ENCODE measurements around the gene ABHD8.
"Not testable (repeated sequence)": the region's sequence is repeated elsewhere in the genome, so short reads cannot be mapped to it uniquely, and the experiment has no call there.

Gene ABHD8

GRCh38 chr19:17289489-17289888 is 13.7 kb downstream of the ABHD8 start:
- ATAC-seq (replicated peaks) (no peak), DNase-seq (no peak)
- peaks cover 5 to 6% of the 10 kb centered on the region in 2 donors for H3K4me1 Mint-ChIP-seq (ENCODE audit: low read depth in 2 of 2)
- H3K27me3 Mint-ChIP-seq: no peaks in the 10 kb centered on the region
- no peaks in the 10 kb centered on the region for H3K9me3 Mint-ChIP-seq
- no peak overlapping the region for H3K27ac Mint-ChIP-seq
- no peak overlapping the region for H3K4me3 Mint-ChIP-seq
- no peaks in the 10 kb centered on the region for H3K36me3 Mint-ChIP-seq (ENCODE audit: insufficient read depth)

- Mint-ChIP-seq H3K36me3 (ENCODE audit: insufficient read depth) (no peaks in the 10 kb centered on the region), H3K27me3 (peaks cover 0 to 4% of the 10 kb centered on the region in 2 donors), H3K4me3 (no peak overlapping the region), H3K27ac (no peak overlapping the region), H3K9me3 (no peaks in the 10 kb centered on the region), H3K4me1 (ENCODE audit: low read depth in 2 of 2) (peaks cover 8 to 9% of the 10 kb centered on the region in 2 donors)
- no peak for DNase-seq
- ATAC-seq (replicated peaks): no peak
Observed at GRCh38 chr19:17286752-17287151, 16.5 kb downstream of the ABHD8 start.

GRCh38 chr19:17286263-17286662 is 17.0 kb downstream of the ABHD8 start:
- Mint-ChIP-seq H3K4me3 (no peak overlapping the region), H3K36me3 (ENCODE audit: insufficient read depth) (peaks cover 2% of the 10 kb centered on the region), H3K27ac (no peak overlapping the region)

GRCh38 chr19:17285415-17286135 is 17.6 kb downstream of the ABHD8 start:
- ATAC-seq (replicated peaks) (no peak), DNase-seq (no peak)
- peaks cover 0 to 4% of the 10 kb centered on the region in 2 donors for H3K27me3 Mint-ChIP-seq
- H3K36me3 Mint-ChIP-seq (ENCODE audit: insufficient read depth): peaks cover 3% of the 10 kb centered on the region
- no peaks in the 10 kb centered on the region for H3K9me3 Mint-ChIP-seq
- no peak overlapping the region for H3K4me3 Mint-ChIP-seq
- peaks cover 9 to 11% of the 10 kb centered on the region in 2 donors for H3K4me1 Mint-ChIP-seq (ENCODE audit: low read depth in 2 of 2)
- no peak overlapping the region for H3K27ac Mint-ChIP-seq

More at GRCh38 chr19:17286263-17286662, 17.0 kb downstream of the ABHD8 start:
- Mint-ChIP-seq H3K27me3 (peaks cover 0 to 4% of the 10 kb centered on the region in 2 donors), H3K9me3 (no peaks in the 10 kb centered on the region), H3K4me1 (ENCODE audit: low read depth in 2 of 2) (peaks cover 9 to 11% of the 10 kb centered on the region in 2 donors)
- DNase-seq (no peak), ATAC-seq (replicated peaks) (no peak)

- H3K4me3 Mint-ChIP-seq: peak overlapping the region; percentile 25 to 83
- H3K4me1 Mint-ChIP-seq (ENCODE audit: low read depth in 2 of 2): peaks cover 9 to 11% of the 10 kb centered on the region in 2 donors
- no peak for DNase-seq
- peaks cover 6% of the 10 kb centered on the region for H3K36me3 Mint-ChIP-seq (ENCODE audit: insufficient read depth)
- H3K27me3 Mint-ChIP-seq: peaks cover 0 to 4% of the 10 kb centered on the region in 2 donors
- no peak for ATAC-seq (replicated peaks)
- H3K9me3 Mint-ChIP-seq: no peaks in the 10 kb centered on the region
- H3K27ac Mint-ChIP-seq: peak overlapping the region in 1 of 2 donors; percentile 60
Observed at GRCh38 chr19:17283504-17283996, 19.7 kb downstream of the ABHD8 start.

GRCh38 chr19:17282488-17283125 is 20.6 kb downstream of the ABHD8 start:
- H3K4me3 Mint-ChIP-seq: peak overlapping the region; percentile 78 to 83
- peaks cover 6% of the 10 kb centered on the region for H3K36me3 Mint-ChIP-seq (ENCODE audit: insufficient read depth)
- no peaks in the 10 kb centered on the region for H3K9me3 Mint-ChIP-seq
- peaks cover 0 to 4% of the 10 kb centered on the region in 2 donors for H3K27me3 Mint-ChIP-seq
- ATAC-seq (replicated peaks) (peak; percentile 92), DNase-seq (peak; percentile 68 to 73 (median 71))
- H3K27ac Mint-ChIP-seq: no peak overlapping the region
- H3K4me1 Mint-ChIP-seq (ENCODE audit: low read depth in 2 of 2): peaks cover 9 to 11% of the 10 kb centered on the region in 2 donors

- Mint-ChIP-seq H3K4me1 (ENCODE audit: low read depth in 2 of 2) (peaks cover 9 to 11% of the 10 kb centered on the region in 2 donors), H3K27ac (no peak within 1 kb of the TSS), H3K4me3 (peak within 1 kb of the TSS; percentile 78 to 83), H3K27me3 (peaks cover 0 to 4% of the 10 kb centered on the region in 2 donors), H3K9me3 (no peaks in the 10 kb centered on the region), H3K36me3 (ENCODE audit: insufficient read depth) (peaks cover 14% of the 10 kb centered on the region)
- ATAC-seq (replicated peaks): peak; percentile 45
- DNase-seq: peak in 1 of 3 experiments; percentile 33
Observed at GRCh38 chr19:17281391-17282304, 21.6 kb downstream of the ABHD8 start, which contains the start of gene ANKLE1. TSS of gene ANKLE1 (plus strand) at chr19:17281901. CDS start at chr19:17281921, 20 bp downstream.

- no peak for ATAC-seq (replicated peaks)
- H3K27ac Mint-ChIP-seq: peak overlapping the region in 1 of 2 donors; percentile 29
Observed at GRCh38 chr19:17279436-17279835, 23.8 kb downstream of the ABHD8 start.

GRCh38 chr19:17275441-17276175 is 27.6 kb downstream of the ABHD8 start:
- H3K4me1 Mint-ChIP-seq (ENCODE audit: low read depth in 2 of 2): peaks cover 0 to 2% of the 10 kb centered on the region in 2 donors
- DNase-seq: no peak

More at GRCh38 chr19:17279436-17279835, 23.8 kb downstream of the ABHD8 start:
- DNase-seq: no peak
- peaks cover 25% of the 10 kb centered on the region for H3K36me3 Mint-ChIP-seq (ENCODE audit: insufficient read depth)
- H3K4me3 Mint-ChIP-seq: no peak overlapping the region
- H3K9me3 Mint-ChIP-seq: no peaks in the 10 kb centered on the region
- H3K4me1 Mint-ChIP-seq (ENCODE audit: low read depth in 2 of 2): peaks cover 9 to 11% of the 10 kb centered on the region in 2 donors
- H3K27me3 Mint-ChIP-seq: peaks cover 0 to 4% of the 10 kb centered on the region in 2 donors

GRCh38 chr19:17274892-17275291 is 28.3 kb downstream of the ABHD8 start:
- H3K9me3 Mint-ChIP-seq; DNase-seq; H3K4me1 Mint-ChIP-seq (ENCODE audit: low read depth in 2 of 2); H3K27ac Mint-ChIP-seq; H3K27me3 Mint-ChIP-seq; ATAC-seq (replicated peaks); H3K4me3 Mint-ChIP-seq: not testable (repeated sequence)
- peaks cover 60% of the 10 kb centered on the region for H3K36me3 Mint-ChIP-seq (ENCODE audit: insufficient read depth)

More at GRCh38 chr19:17275441-17276175, 27.6 kb downstream of the ABHD8 start:
- peaks cover 56% of the 10 kb centered on the region for H3K36me3 Mint-ChIP-seq (ENCODE audit: insufficient read depth)
- H3K27me3 Mint-ChIP-seq: no peaks in the 10 kb centered on the region
- H3K27ac Mint-ChIP-seq: no peak overlapping the region
- H3K9me3 Mint-ChIP-seq: no peaks in the 10 kb centered on the region
- ATAC-seq (replicated peaks): no peak
- H3K4me3 Mint-ChIP-seq: no peak overlapping the region

GRCh38 chr19:17268754-17269153 is 34.5 kb downstream of the ABHD8 start:
- H3K4me3 Mint-ChIP-seq: peak overlapping the region; percentile 71 to 83
- H3K36me3 Mint-ChIP-seq (ENCODE audit: insufficient read depth): peaks cover 52% of the 10 kb centered on the region
- no peak overlapping the region for H3K27ac Mint-ChIP-seq
- peaks cover 13% of the 10 kb centered on the region in 2 donors for H3K4me1 Mint-ChIP-seq (ENCODE audit: low read depth in 2 of 2)
- DNase-seq: no peak
- no peaks in the 10 kb centered on the region for H3K9me3 Mint-ChIP-seq
- no peaks in the 10 kb centered on the region for H3K27me3 Mint-ChIP-seq
- ATAC-seq (replicated peaks): no peak

- H3K4me1 Mint-ChIP-seq (ENCODE audit: low read depth in 2 of 2): peaks cover 13% of the 10 kb centered on the region in 2 donors
- no peaks in the 10 kb centered on the region for H3K9me3 Mint-ChIP-seq
- H3K4me3 Mint-ChIP-seq: peak within 1 kb of the TSS; percentile 71 to 83
- H3K27me3 Mint-ChIP-seq: no peaks in the 10 kb centered on the region
- peak; percentile 91 for ATAC-seq (replicated peaks)
- H3K36me3 Mint-ChIP-seq (ENCODE audit: insufficient read depth): peaks cover 42% of the 10 kb centered on the region
- DNase-seq: peak; percentile 90 to 93 (median 91)
- H3K27ac Mint-ChIP-seq: peak within 1 kb of the TSS; percentile 32 to 84
Observed at GRCh38 chr19:17266975-17267788, 36.0 kb downstream of the ABHD8 start, which contains the start of gene BABAM1. TSS of gene BABAM1 (plus strand) at chr19:17267443. CDS start at chr19:17268807, 1,364 bp downstream.
